NCI-H748 (cell line): Measurements from ENCODE around the gene STAP2.
"Not testable (repeated sequence)": the region's sequence is repeated elsewhere in the genome, so short reads cannot be mapped to it uniquely, and the experiment has no call there.

ENCODE experiments used
- DNase-seq: peaks from one replicate; lab custom pipeline; 2025; ENCODE audit not compliant: unreplicated experiment; lab: John Stamatoyannopoulos, UW

STAP2 gene

DNA sequence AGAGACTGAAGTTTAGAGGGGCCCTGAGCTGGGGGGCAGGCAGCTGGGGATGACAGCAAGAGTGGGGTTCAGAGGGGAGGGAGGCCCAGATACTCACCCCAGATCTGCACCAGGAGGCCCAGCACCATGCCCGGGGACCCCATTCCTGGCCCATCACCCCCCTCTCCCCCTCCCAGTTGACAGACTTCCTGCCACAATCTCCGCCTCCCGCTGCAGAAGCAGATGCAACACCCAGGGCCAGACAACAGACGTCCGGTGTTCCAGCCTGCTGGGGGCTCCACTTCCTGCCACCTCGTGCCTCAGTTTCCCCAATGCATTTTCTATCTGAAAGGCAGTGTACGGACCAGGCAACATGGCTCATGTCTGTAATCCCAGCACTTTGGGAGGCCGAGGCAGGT lies 36.4 kb downstream of the STAP2 start, which contains the start of gene TMIGD2:
TSS of gene TMIGD2 (minus strand) at position 147 of the 398 bp plus-strand sequence. CDS start at position 143, 4 bp downstream.
- no peak for DNase-seq

GRCh38 chr19:4301590-4302242 lies 36.9 kb downstream of the STAP2 start:
- no peak for DNase-seq

- DNase-seq, result no peak
Observed at GRCh38 chr19:4300589-4300988, 38.0 kb downstream of the STAP2 start.

DNA sequence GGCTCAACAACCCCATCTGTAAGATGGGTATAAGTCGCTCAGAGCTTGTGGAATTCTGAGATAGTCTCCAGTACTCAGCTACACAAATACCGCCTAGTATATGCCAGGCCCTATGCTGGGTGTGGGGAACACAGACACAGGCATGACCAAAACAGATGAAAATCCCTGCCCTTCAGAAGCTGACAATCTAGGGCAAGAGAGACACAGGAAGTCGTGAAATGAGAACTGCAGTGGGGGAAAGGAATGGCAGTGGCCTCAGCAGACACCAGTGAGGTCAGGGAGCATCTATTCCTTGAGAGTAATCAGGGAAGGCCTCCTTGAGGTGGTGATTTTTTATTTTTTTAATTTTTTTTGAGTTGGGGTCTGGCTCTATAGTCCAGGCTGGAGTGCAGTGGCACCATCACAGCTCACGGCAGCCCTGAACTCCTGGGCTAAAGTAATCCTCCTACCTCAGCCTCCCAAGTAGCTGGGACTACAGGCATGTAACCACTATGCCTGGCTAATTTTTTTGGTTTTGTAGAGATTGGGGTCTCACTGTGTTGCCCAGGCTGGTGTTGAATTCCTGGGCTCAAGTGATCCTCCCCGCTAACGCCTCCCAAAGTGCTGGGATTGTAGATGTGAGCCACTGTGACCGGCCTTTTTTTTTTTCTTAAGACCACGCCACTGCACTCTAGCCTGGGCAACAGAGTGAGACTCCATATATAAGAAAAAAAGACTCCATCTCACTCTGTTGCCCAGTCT lies 39.6 kb downstream of the STAP2 start:
- DNase-seq, result no peak

GRCh38 chr19:4297901-4298809 lies 40.5 kb downstream of the STAP2 start:
- no peak for DNase-seq

DNA sequence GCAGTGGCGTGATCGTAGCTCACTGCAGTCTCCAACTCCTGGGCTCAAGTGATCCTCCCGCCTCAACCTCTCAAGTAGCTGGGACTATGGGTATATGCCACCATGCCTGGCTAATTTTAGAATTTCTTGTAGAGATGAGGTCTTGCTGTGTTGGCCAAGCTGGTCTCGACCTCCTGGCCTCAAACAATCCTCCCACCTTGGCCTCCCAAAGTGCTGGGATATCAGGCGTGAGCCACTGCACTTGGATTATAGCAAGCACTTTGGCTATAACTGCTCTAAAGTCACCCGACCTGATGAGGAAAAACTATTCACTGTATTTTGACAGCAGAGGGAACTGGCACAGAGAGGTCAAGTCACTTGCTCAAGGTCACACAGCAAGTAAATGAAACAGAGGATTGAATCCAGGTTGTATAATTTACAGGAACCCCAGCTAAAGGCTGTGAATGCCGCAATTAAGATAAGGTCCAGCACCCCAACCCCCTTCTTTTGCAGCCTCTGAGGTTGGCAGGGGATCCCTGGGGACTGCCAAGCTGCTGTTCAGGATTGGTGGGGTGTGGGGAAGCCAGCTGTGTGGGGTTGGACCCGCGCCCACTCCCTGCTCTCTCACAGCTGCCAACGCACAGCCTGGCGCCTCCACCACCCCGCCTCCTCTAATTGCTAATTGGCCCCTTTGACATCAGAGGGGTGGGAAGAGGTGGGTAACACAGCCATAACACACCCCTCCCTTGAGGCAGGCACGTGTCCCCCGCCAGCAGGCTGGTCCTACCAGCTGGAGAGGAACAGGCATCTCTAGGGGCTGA lies 42.5 kb downstream of the STAP2 start:
- peak; percentile 74 for DNase-seq

DNA sequence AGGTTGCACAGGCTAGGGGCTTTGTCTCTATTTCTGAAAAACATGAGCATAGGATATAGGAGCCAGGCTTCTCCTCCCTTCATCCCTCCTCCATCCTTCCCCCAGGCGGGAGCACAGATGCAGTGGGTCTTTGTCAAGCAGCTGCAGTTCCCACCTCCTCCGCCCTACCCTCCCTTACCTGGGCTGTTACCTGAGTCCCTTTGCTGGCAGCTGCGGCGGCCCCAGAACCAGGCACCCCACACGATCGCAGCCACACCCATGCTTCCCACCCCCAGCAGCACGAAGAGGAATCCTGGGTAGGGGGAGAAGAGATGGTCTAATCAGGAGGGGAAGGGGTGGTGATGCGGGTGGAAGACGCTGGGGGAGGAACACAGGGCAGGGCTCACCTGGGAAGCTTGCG lies 44.2 kb downstream of the STAP2 start:
- DNase-seq, result peak; percentile 2

DNA sequence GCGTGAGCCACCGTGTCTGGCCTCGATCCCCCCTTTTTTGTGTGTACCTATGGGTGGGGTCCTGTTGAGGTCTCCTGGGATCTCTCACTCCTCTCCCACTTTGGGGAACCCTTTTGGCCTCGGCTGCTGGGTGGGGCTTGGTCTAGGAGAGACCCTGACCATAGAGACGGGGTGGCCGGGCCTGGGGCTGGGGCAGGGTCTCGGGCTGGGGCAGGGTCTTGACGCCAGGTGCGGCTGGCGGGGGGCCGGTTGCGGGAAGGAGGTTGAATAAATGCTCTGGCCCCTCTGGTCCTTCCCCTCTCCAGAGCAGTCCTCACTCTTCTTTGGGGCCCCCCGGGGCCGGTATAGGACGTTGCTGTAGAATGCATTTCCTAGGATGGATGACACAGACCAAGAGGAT lies 46.1 kb downstream of the STAP2 start:
- no peak for DNase-seq

- DNase-seq, result no peak
Observed at GRCh38 chr19:4291184-4291732, 47.4 kb downstream of the STAP2 start.

GRCh38 chr19:4288091-4288777 lies 50.4 kb downstream of the STAP2 start:
- DNase-seq, result no peak

- DNase-seq, result not testable (repeated sequence)
Observed at GRCh38 chr19:4286141-4286540, 52.5 kb downstream of the STAP2 start.

DNA sequence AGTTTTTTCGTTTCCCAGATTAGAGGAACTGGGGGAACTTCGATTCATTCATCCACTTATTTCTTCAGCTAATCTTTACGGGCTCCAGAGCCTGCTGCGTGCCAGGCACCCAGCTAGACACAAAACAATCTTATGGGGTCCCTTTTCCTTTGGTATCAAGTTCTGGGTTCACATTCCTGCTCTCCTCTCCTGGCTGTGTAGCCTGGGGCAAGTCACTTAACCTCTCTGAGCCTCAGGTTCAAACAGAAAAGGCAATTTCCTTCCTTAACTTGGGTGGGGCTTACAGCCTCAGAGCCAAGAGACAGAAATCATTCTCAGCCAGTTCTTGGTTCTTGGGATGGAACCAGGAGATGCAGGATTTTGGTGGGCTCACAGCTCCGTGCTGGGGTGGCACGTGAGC lies 53.7 kb downstream of the STAP2 start:
- DNase-seq, result no peak

- DNase-seq, result peak; percentile 55
Observed at GRCh38 chr19:4284176-4284958, 54.3 kb downstream of the STAP2 start.

DNA sequence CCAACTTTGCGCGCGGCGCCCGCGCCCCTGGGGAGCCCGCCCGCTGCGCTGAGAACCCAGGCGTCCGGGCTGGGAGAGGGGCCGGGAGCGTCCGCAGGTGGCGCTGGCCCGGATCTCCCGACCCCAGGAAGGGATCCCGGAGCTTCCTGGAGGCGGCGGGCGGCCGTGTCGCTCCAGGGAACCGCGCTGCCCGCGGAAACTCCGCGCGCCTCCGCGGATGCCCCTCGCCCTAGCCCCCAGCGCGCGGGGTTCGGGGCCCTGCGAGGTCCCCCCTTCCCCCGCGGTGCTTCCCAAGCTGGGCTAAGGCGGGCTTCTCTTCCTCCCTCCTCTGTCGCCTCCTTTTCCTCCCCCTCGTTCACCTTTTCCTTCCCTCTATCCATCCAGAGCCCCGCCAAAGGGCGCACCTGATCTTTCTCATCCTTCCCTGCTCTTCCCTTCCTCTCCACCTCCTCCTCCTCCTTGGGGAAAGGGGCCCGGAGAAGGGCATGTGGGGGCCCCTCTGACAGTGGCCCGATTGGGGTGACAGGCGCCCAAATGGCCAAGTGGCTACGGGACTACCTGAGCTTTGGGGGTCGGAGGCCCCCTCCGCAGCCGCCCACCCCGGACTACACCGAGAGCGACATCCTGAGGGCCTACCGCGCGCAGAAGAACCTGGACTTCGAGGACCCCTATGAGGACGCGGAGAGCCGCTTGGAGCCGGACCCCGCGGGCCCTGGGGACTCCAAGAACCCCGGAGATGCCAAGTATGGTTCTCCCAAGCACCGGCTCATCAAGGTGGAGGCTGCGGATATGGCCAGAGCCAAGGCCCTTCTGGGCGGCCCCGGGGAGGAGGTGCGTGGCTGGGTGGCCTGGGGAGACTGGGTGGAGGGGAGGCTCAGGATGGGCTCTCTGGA lies 58.9 kb downstream of the STAP2 start:
- peak; percentile 34 for DNase-seq

DNA sequence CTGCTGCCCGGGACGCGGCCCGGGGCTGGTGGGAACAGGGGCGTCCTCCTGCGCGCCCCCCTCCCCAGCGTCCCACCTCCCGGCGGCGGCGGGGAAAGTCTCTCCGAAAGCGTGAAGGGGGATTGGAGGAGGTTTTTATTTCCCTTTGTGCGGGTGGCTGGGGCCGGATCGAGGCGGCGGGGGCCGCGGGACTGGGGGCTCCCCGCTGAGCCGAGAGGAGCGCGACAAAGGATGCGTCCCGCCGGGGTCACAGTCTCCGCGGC lies 59.4 kb downstream of the STAP2 start:
- DNase-seq, result no peak

GRCh38 chr19:4278419-4279266 lies 60.0 kb downstream of the STAP2 start, which contains the start of gene SHD:
Gene SHD (plus strand): TSS chr19:4279266. CDS start chr19:4280064, 798 bp downstream.
- peak; percentile 34 for DNase-seq

DNA sequence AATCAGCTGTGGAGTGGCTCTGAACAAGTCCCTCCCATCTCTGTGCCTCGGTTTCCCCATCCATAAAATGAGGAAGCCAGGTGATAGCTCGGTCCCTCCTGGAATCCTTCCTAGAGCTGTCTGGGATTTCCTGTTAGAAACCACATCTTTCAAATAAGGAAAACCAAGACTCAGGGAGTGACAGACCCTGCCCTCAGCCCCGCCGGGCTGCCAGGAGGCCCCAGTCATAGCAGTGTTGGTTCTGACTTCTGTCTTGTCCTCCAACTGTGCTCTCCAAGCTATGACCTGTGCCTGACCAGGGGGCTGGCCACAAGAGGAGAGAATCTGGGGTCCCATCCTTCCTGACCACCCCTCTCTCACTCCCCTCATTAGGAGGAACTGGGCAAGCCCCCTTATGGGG lies 60.6 kb downstream of the STAP2 start:
- no peak for DNase-seq
